H7 (cell line): ENCODE data around the gene RIN1. TPM values are rescaled to one million over a fixed set of nuclear protein-coding genes. Genes with fewer than 3 reads are reported as not detected.
"Not testable (repeated sequence)": the region's sequence is repeated elsewhere in the genome, so short reads cannot be mapped to it uniquely, and the experiment has no call there.

Source experiments
- DNase-seq: peaks from one replicate; pipeline ENCODE4 v3.0.0; 2012
- H3K27me3 ChIP-seq: 2 replicates; pipeline ENCODE4 v1.6.0; 2011; ENCODE audit warnings: mild to moderate bottlenecking, low read length; ENCODE audit not compliant: control insufficient read depth, insufficient read depth
- H3K36me3 ChIP-seq: replicated peaks from 2 replicates; pipeline ENCODE4 v1.5.1; 2011; ENCODE audit warnings: low read length; ENCODE audit not compliant: control insufficient read depth, insufficient read depth
- H3K4me3 ChIP-seq: 2 replicates; pipeline ENCODE4 v1.5.1; 2011; ENCODE audit warnings: low read depth, mild to moderate bottlenecking, control low read depth, low read length, moderate library complexity; ENCODE audit not compliant: insufficient read depth
- total RNA-seq: library from RNA; depleted of rRNA; stranded (reverse); fragments of >200 nt; shearing (Covaris generic); gene quantifications from 2 replicates; pipeline ENCODE4 v1.2.3, GENCODE V29; 2014

Gene RIN1
- total RNA-seq, 1 experiment from 2014 or later: 7.2 TPM

- peak overlapping the region; percentile 76 for H3K4me3 ChIP-seq
- H3K27me3 ChIP-seq: no peaks in the 10 kb centered on the region
- H3K36me3 ChIP-seq: no peaks in the 10 kb centered on the region
- peak; percentile 98 for DNase-seq
These were observed 24.2 kb downstream of the RIN1 start for GRCh38 chr11:66311965-66312548.

GRCh38 chr11:66311470-66311964 lies 24.7 kb downstream of the RIN1 start:
- H3K36me3 ChIP-seq: no peaks in the 10 kb centered on the region
- no peaks in the 10 kb centered on the region for H3K27me3 ChIP-seq
- H3K4me3 ChIP-seq: peak overlapping the region; percentile 76
- DNase-seq: peak; percentile 63

- H3K4me3 ChIP-seq, DNase-seq, H3K36me3 ChIP-seq, H3K27me3 ChIP-seq: not testable (repeated sequence)
These were observed 25.3 kb downstream of the RIN1 start for GRCh38 chr11:66310803-66311440.

GRCh38 chr11:66310324-66310723 lies 25.9 kb downstream of the RIN1 start:
- Histone ChIP-seq H3K27me3 (no peaks in the 10 kb centered on the region), H3K4me3 (no peak overlapping the region), H3K36me3 (no peaks in the 10 kb centered on the region)
- no peak for DNase-seq

- Histone ChIP-seq H3K27me3 (no peaks in the 10 kb centered on the region), H3K36me3 (no peaks in the 10 kb centered on the region), H3K4me3 (no peak overlapping the region)
- no peak for DNase-seq
These were observed 26.8 kb downstream of the RIN1 start for GRCh38 chr11:66309475-66309874.

GRCh38 chr11:66302656-66303055 lies 33.6 kb downstream of the RIN1 start:
- H3K36me3 ChIP-seq: no peaks in the 10 kb centered on the region
- H3K4me3 ChIP-seq: no peak overlapping the region
- no peaks in the 10 kb centered on the region for H3K27me3 ChIP-seq
- DNase-seq: peak; percentile 43

GRCh38 chr11:66299186-66299585 lies 37.0 kb downstream of the RIN1 start:
- H3K4me3 ChIP-seq: no peak overlapping the region
- H3K36me3 ChIP-seq: no peaks in the 10 kb centered on the region
- DNase-seq: no peak
- no peaks in the 10 kb centered on the region; the same call in 1 of the 2 replicates for H3K27me3 ChIP-seq

GRCh38 chr11:66297610-66298009 lies 38.6 kb downstream of the RIN1 start:
- Histone ChIP-seq H3K36me3 (no peaks in the 10 kb centered on the region), H3K27me3 (peaks cover 6% of the 10 kb centered on the region), H3K4me3 (no peak overlapping the region)
- peak; percentile 52 for DNase-seq

- DNase-seq: peak; percentile 55
- peaks cover 31% of the 10 kb centered on the region for H3K27me3 ChIP-seq
- no peaks in the 10 kb centered on the region for H3K36me3 ChIP-seq
- no peak overlapping the region for H3K4me3 ChIP-seq
These were observed 41.3 kb downstream of the RIN1 start for GRCh38 chr11:66294626-66295620.

- peaks cover 31% of the 10 kb centered on the region for H3K27me3 ChIP-seq
- H3K4me3 ChIP-seq: no peak overlapping the region
- peak; percentile 62 for DNase-seq
- H3K36me3 ChIP-seq: no peaks in the 10 kb centered on the region
These were observed 42.2 kb downstream of the RIN1 start for GRCh38 chr11:66293777-66294625.

- H3K27me3 ChIP-seq: peaks cover 31% of the 10 kb centered on the region
- peak; percentile 54 for DNase-seq
These were observed 42.9 kb downstream of the RIN1 start for GRCh38 chr11:66293352-66293751.

GRCh38 chr11:66292543-66293332 lies 43.5 kb downstream of the RIN1 start:
- peak overlapping the region; percentile 49; the same call in 1 of the 2 replicates for H3K4me3 ChIP-seq
- DNase-seq: peak; percentile 45
- H3K36me3 ChIP-seq: no peaks in the 10 kb centered on the region
- peaks cover 31% of the 10 kb centered on the region for H3K27me3 ChIP-seq

More at GRCh38 chr11:66293352-66293751, 42.9 kb downstream of the RIN1 start:
- H3K4me3 ChIP-seq: no peak overlapping the region
- H3K36me3 ChIP-seq: no peaks in the 10 kb centered on the region
